Effector CD8-positive, alpha-beta T cell (primary cell): ENCODE results near the gene TRDN.
"Not testable (repeated sequence)": the region's sequence is repeated elsewhere in the genome, so short reads cannot be mapped to it uniquely, and the experiment has no call there.

Experiments
- DNase-seq: peaks from one replicate; lab custom pipeline; 2025; lab: John Stamatoyannopoulos, UW

Gene TRDN

GRCh38 chr6:123402052-123402451 is 234.7 kb downstream of the TRDN start:
- DNase-seq: no peak

DNA sequence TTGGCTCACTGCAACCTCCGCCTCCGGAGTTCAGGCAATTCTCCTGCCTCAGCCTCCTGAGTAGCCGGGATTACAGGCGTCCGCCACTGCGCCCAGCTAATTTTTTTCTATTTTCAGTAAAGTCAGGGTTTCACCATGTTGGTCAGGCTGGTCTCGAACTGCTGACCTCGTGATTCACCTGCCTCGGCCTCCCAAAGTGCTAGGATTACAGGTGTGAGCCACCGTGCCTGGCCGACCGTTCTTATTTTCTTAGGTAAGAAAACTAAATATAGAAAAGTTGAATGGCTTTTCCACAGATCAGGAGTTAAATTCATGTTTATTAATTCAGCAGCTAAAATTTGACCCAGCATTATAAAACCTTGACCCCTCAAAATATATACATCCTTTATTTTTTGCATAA is 238.7 kb downstream of the TRDN start:
- DNase-seq: no peak

- DNase-seq: no peak
These were observed 243.4 kb downstream of the TRDN start for GRCh38 chr6:123393331-123393730.

DNA sequence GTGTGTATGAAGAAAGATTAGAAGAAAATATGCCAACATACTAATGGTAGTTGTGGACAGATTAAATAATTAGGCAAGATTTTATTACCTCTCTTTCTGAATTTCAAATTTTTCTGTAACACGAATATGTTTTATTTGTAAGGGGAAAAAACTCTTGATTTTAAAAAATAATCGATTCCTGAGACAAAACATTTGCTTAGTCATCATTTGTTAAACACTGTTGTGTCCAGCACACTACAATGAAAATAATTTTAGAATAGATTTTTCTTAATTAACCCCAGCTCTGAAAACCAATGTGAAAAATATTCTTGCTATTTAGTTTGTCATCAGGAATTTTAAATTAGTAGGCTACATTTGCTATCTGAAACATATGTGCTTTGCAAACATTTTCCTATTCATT is 253.0 kb downstream of the TRDN start:
- no peak for DNase-seq

DNA sequence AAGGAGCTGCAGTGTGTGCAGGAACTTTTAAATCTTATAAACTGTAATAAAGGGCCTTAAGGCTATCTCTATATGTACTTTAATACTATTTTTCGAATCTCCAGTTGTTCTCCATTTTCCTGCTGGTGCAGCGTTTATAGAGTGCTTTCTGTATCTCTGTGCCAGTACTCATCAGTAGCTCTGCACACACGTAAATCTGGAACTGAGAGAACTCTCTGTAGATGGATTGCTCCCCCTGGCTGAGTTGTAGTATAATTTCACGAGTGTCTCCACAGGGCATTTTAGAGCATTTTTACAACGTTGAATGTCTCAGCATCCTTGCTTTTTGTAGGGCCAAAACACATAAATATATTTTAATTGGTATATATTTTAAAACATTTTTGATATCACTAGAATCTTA is 256.5 kb downstream of the TRDN start:
- DNase-seq: no peak

DNA sequence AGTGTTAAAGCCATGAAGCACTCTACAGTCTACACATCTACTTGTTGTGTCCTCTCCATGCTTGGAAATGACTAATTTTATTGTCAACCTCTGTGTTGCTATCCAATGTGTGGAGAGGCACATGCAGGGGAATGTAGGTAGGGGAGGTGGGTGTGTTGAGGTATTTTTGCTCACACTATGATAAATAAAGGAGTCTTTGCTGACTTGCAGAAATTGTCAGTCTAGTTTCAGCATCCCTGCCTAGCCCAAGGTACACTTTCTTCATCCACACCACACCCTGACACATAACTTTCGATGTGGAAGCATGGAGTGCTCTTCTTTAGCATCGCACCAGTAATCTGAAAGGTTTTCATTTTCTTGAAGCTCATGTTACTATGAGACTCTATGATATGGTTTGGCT is 264.0 kb downstream of the TRDN start:
- no peak for DNase-seq

DNA sequence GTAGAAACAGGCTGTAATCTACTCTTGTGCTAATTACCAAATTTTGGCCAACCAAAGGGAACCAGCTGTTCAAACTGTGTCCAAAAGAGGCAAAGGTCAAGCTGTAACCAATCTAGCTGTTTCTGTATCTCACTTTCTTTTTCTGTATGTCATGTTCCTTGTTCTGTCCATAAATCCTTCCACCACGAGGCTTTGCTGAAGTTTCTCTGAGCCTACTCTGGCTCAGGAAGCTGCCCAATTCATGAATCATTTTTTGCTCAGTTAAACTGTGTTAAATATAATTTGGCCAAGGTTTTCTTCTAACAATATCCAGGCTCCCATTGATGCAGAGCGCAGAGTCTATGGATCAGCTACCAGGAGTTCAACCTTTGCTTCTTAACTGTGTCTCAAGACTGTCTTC is 272.8 kb downstream of the TRDN start:
- no peak for DNase-seq

- DNase-seq: no peak
These were observed 276.4 kb downstream of the TRDN start for GRCh38 chr6:123360359-123360758.

- DNase-seq: no peak
These were observed 284.0 kb downstream of the TRDN start for GRCh38 chr6:123352705-123353104.

GRCh38 chr6:123352279-123352678 is 284.5 kb downstream of the TRDN start:
- no peak for DNase-seq

DNA sequence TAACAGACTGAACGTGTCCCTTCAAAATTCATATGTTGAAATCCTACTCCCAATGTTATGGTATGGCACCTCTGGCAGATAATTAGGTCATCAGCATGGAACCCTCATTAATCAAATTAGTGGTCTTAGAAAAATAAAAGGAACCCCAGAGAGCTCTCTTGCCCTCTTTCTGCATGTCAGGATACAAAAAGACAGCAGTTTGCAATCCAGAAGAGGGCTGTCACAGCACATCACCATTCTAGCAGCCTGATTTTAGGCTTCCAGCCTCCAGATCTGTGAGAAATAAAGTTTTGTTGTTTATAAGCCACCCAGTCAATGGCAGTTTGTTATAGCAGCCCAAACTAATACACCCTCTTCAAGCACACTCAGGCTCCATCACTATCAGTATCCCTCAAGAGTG is 292.9 kb downstream of the TRDN start:
- DNase-seq: no peak

DNA sequence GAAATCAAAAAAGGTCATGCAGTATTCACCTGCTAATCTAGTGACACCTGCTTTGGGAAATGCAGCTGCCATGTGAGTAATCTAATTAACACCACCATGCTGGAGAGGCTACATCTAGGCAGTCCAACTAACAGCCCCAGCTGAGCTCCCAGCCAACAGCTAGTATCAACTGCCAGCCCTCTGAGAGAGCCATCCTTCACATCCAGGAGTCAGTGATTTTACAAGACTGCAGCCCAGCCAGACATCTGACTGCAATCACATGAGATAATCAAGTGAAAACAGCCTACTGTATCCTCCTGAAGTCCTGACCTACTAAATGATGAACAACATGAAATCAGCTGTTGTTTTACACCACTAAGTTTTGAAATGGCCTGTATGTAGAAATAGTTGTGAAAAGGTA is 298.4 kb downstream of the TRDN start:
- DNase-seq: no peak

- no peak for DNase-seq
These were observed 303.6 kb downstream of the TRDN start for GRCh38 chr6:123333000-123333756.

- no peak for DNase-seq
These were observed 304.7 kb downstream of the TRDN start for GRCh38 chr6:123332070-123332469.

GRCh38 chr6:123329337-123329736 is 307.4 kb downstream of the TRDN start:
- DNase-seq: no peak

DNA sequence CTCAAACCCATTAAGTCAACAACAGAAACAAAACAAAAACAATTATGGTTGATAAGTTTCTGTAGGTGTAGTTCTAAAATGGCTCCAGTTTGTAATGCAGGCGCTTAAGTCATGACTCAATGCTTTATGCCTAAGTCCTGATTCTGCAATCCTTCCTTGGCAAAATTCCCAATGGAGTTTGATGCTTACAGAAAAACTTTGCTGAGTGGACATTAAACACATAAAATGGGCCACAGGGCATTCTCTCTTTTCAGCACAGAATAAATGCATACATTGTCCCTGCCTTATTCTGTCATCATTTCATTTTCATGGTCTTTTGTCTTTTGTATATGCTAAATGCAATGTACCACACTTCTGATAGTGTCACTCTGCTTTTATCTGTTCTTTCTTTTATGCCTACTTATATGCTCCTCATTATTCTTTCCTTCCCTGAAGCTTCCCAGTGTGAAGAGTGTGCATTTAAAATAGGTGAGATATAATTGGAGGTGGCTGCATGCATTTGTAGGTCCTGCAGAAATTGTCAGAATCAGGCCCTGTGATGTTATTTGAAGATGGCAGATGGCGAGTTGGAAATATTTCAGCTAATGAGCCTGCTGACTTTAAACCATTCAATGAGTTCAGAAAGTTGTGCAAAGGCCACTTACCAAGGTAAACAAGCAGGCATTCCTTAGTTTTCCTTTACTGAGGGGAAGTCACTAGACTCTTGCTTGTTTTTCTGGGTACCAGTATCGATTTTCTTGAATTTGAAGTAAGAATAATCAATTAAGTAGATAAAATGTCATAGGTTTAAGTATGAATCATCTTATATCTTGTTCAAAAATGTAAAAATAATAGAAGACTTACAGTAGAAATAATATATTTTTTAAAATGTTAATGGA is 313.1 kb downstream of the TRDN start:
- DNase-seq: no peak

DNA sequence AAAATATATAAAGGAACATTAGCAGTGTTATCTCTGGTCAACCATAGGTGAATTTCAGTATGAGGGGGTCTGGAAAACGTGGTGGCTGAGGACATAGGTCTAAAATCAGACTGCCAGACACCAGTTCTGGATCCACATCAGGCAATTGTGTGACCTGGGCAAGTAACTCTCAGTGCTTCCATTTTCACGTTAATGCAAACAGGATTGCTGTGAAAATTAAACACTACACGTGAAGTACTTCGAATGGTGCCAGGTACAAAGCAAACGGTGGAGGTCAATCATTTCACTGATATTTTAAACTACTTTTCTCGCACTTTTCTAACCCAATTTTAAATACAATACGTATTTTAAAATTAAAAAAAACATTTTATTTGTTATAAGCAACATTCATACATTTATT is 315.7 kb downstream of the TRDN start:
- no peak for DNase-seq

- DNase-seq: no peak
These were observed 319.9 kb downstream of the TRDN start for GRCh38 chr6:123316733-123317323.

GRCh38 chr6:123314459-123314858 is 322.3 kb downstream of the TRDN start:
- not testable (repeated sequence) for DNase-seq

DNA sequence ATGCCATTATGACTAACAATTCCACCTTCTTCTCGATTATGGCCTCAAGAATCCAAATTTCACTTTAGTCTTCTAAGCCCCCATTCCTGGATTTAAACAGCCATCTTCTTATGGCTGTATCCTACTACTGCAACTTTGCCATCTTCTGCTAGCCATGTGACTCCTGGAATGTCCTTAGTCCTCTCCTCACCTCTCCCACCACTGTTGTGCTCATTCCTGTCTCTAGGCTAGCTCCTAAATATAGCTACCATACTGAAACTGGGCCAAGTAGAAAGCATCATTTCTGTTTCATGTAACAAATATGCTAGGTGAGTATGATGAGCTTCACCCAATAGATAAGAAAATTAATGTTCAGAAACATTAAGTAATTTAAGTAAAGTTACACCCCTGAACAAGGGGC is 327.6 kb downstream of the TRDN start:
- no peak for DNase-seq

GRCh38 chr6:123306334-123306733 is 330.4 kb downstream of the TRDN start:
- no peak for DNase-seq

- no peak for DNase-seq
These were observed 341.1 kb downstream of the TRDN start for GRCh38 chr6:123295672-123296071.

DNA sequence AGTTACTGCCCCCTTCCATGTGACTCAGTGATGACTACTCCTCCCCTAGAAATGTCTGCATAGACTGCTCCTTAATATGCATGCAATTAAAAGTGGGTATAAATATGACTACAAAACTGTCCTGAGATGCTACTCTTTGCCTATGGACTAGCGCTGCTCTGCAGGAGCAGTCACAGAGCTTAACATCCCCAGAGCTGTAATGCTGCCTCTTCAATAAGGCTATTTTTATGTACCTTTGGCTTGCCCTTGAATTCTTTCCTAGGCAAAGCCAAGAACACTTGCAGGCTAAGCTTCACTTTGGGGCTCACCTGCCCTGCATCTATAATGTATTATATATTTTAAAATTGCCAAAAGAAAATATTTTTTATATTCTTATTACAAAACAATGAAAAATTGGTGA is 341.6 kb downstream of the TRDN start:
- no peak for DNase-seq
